Cardiac muscle cell (in vitro differentiated cells and primary cell): ENCODE results near the gene ZAP70. TPM values are rescaled to one million over a fixed set of nuclear protein-coding genes. Genes with fewer than 3 reads are reported as not detected.

Experiments used
- DNase-seq, 2 donors: peaks; one replicate each; pipeline versions ENCODE4 v3.0.0 to v3.0.0-alpha.2; 2010 to 2017; ENCODE audit warnings: low read depth in 1 of 2, low spot score in 1 of 2
- H3K27ac ChIP-seq: fragments of 200-600 bp; sonication (generic); 2 replicates; pipeline ENCODE4 v1.5.1; 2016
- H3K27me3 ChIP-seq: fragments of 200-600 bp; sonication (generic); 2 replicates; pipeline ENCODE4 v1.6.0; 2016; ENCODE audit warnings: control low read depth
- H3K36me3 ChIP-seq: fragments of 200-600 bp; sonication (generic); 2 replicates; pipeline ENCODE4 v1.5.1; 2016; ENCODE audit warnings: control low read depth
- H3K4me1 ChIP-seq: fragments of 200-600 bp; sonication (generic); 2 replicates; pipeline ENCODE4 v1.8.1; 2017; ENCODE audit warnings: low read depth, mild to moderate bottlenecking, mixed run types
- H3K4me3 ChIP-seq: fragments of 200-600 bp; sonication (generic); 2 replicates; pipeline ENCODE4 v1.5.1; 2016; ENCODE audit warnings: mild to moderate bottlenecking
- H3K9me3 ChIP-seq: fragments of 200-600 bp; sonication (generic); 2 replicates; pipeline ENCODE4 v1.5.1; 2017; ENCODE audit warnings: low read depth, mild to moderate bottlenecking, control low read depth
- polyA plus RNA-seq: library from polyadenylated mRNA; unstranded; fragments of >200 nt; fragmentation: Nextera tagmentation; extraction: Ambion mirVana; gene quantifications from 2 replicates; pipeline ENCODE4 v1.2.1, GENCODE V29; 2016
- total RNA-seq: library from RNA; depleted of rRNA; stranded (reverse); fragments of >200 nt; gene quantifications from 2 replicates; pipeline ENCODE4 v1.2.3, GENCODE V29; 2016
- TF ChIP-seq, protein P1 (sequence below): IDR thresholded peaks from 2 replicates; pipeline ENCODE4 v1.5.1; 2012; ENCODE audit warnings: low read depth, mild to moderate bottlenecking, low read length

Gene ZAP70
- total and polyA plus RNA-seq, 2 experiments from 2014 or later: 3.5 to 7.3 TPM

DNA sequence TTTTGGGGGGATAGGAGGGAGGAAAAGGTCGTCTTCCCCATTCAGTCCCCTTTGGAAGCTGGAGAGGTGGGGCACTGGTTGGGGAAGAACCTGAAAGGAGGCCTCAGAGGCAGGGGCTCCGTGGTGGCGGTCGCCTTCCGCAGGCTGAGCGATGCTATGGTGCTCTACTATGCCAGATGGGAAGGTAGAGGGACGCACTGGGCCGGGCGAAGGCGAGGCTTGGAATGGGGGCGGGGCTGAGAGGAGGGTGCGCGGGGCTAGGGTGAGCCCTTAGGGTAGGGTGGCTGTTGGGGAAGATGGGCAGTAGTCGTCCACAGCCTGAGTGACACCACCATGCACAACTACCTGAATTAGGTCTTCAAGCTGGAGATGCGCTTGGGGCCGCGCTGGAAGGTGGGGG, 11.1 kb downstream of the ZAP70 start:
- no peak for DNase-seq
- Histone ChIP-seq H3K9me3 (no peaks in the 10 kb centered on the region), H3K27ac (no peak overlapping the region), H3K36me3 (no peaks in the 10 kb centered on the region), H3K4me3 (no peak overlapping the region), H3K27me3 (no peaks in the 10 kb centered on the region), H3K4me1 (peaks cover 13% of the 10 kb centered on the region)
- TF ChIP-seq, protein P1, sequence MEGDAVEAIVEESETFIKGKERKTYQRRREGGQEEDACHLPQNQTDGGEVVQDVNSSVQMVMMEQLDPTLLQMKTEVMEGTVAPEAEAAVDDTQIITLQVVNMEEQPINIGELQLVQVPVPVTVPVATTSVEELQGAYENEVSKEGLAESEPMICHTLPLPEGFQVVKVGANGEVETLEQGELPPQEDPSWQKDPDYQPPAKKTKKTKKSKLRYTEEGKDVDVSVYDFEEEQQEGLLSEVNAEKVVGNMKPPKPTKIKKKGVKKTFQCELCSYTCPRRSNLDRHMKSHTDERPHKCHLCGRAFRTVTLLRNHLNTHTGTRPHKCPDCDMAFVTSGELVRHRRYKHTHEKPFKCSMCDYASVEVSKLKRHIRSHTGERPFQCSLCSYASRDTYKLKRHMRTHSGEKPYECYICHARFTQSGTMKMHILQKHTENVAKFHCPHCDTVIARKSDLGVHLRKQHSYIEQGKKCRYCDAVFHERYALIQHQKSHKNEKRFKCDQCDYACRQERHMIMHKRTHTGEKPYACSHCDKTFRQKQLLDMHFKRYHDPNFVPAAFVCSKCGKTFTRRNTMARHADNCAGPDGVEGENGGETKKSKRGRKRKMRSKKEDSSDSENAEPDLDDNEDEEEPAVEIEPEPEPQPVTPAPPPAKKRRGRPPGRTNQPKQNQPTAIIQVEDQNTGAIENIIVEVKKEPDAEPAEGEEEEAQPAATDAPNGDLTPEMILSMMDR: no peak

GRCh38 chr2:97724946-97725688, 11.7 kb downstream of the ZAP70 start:
- Histone ChIP-seq H3K4me3 (no peak overlapping the region), H3K27ac (no peak overlapping the region), H3K4me1 (peaks cover 13% of the 10 kb centered on the region), H3K36me3 (no peaks in the 10 kb centered on the region), H3K9me3 (no peaks in the 10 kb centered on the region), H3K27me3 (no peaks in the 10 kb centered on the region)
- TF ChIP-seq, protein P1: no peak
- no peak for DNase-seq

GRCh38 chr2:97726261-97727064, 13.1 kb downstream of the ZAP70 start:
- H3K4me3 ChIP-seq: no peak overlapping the region
- peak in 1 of 2 donors; percentile 43 for DNase-seq
- H3K4me1 ChIP-seq: peaks cover 13% of the 10 kb centered on the region
- no peak overlapping the region for H3K27ac ChIP-seq
- no peaks in the 10 kb centered on the region for H3K36me3 ChIP-seq
- H3K27me3 ChIP-seq: no peaks in the 10 kb centered on the region
- TF ChIP-seq, protein P1: no peak
- H3K9me3 ChIP-seq: no peaks in the 10 kb centered on the region

DNA sequence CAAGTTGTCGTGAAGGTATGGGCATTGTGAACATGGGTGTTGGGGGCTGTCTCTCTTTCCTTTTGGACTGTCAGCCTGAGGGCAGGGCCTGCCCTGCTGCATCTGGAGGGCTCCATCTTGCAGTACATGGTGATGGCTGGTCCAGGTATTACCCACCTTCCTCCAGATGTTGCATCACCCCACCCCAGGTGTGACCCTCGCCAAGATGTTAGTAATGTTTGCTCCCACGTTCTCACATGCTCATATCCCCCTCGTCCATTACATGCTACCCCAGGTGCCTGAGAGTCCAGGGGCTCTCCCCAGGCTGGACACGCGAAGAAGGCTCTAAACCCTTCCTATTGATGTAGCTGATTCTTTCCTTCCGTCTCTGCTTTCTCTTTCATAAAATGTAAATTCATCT, 13.9 kb downstream of the ZAP70 start:
- Histone ChIP-seq H3K4me1 (peaks cover 13% of the 10 kb centered on the region), H3K27me3 (no peaks in the 10 kb centered on the region), H3K9me3 (no peaks in the 10 kb centered on the region), H3K27ac (peak overlapping the region; percentile 91), H3K36me3 (no peaks in the 10 kb centered on the region), H3K4me3 (no peak overlapping the region)
- DNase-seq: no peak
- TF ChIP-seq, protein P1: no peak

- H3K9me3 ChIP-seq: no peaks in the 10 kb centered on the region
- no peaks in the 10 kb centered on the region for H3K36me3 ChIP-seq
- DNase-seq: peak; percentile 35 to 42
- peak overlapping the region; percentile 91 for H3K27ac ChIP-seq
- TF ChIP-seq, protein P1: no peak
- H3K27me3 ChIP-seq: no peaks in the 10 kb centered on the region
- H3K4me3 ChIP-seq: no peak overlapping the region
- H3K4me1 ChIP-seq: peaks cover 13% of the 10 kb centered on the region
These were observed 14.8 kb downstream of the ZAP70 start for GRCh38 chr2:97728091-97728731.
